Gastrocnemius medialis (tissue), 4 donors: ENCODE data around the gene KCTD16.

Experiments used
- POLR2A ChIP-seq, 2 donors: fragments of 450-650 bp; IDR thresholded peaks; one replicate each; pipeline ENCODE4 v1.6.1; 2017; ENCODE audit warnings: antibody characterized with exemption in 2 of 2, mild to moderate bottlenecking in 2 of 2, moderate library complexity in 2 of 2
- TF ChIP-seq, protein P1 (sequence below), 5 experiments: fragments of 450-650 bp in 3 of 5; fragments of 200-600 bp in 2 of 5; sonication (generic) in 2 of 5; IDR thresholded peaks in 4 of 5; conservative IDR thresholded peaks in 1 of 5; 1 replicate in 4 of 5; 2 replicates in 1 of 5; pipeline ENCODE4 v1.5.1; 2016 to 2019; ENCODE audit warnings: antibody characterized with exemption in 5 of 5, mild to moderate bottlenecking in 3 of 5, moderate library complexity in 3 of 5

DNA sequence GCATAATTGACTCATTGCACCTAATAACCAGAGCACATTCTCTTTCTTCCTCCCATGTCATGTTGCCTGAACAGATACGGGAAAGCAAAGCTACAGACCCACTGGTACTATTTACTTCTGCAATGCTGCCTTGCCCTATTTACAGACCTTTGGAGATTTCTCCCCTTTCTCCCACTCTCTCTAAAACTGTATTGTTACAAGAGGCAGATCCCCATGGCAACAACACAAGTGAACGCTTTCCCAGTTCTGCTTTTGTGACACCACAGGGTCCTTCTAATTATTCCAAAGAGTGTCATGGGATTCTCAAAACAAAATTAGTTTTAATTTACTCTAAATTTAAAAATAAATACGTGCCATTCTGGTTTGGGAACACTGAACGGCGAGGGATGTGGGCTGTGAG is 104.7 kb downstream of the KCTD16 start:
- no peak for TF ChIP-seq POLR2A (IDR thresholded peaks at IDR 0.05)
- TF ChIP-seq, protein P1, sequence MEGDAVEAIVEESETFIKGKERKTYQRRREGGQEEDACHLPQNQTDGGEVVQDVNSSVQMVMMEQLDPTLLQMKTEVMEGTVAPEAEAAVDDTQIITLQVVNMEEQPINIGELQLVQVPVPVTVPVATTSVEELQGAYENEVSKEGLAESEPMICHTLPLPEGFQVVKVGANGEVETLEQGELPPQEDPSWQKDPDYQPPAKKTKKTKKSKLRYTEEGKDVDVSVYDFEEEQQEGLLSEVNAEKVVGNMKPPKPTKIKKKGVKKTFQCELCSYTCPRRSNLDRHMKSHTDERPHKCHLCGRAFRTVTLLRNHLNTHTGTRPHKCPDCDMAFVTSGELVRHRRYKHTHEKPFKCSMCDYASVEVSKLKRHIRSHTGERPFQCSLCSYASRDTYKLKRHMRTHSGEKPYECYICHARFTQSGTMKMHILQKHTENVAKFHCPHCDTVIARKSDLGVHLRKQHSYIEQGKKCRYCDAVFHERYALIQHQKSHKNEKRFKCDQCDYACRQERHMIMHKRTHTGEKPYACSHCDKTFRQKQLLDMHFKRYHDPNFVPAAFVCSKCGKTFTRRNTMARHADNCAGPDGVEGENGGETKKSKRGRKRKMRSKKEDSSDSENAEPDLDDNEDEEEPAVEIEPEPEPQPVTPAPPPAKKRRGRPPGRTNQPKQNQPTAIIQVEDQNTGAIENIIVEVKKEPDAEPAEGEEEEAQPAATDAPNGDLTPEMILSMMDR (IDR thresholded peaks at IDR 0.05 in 4 of 5, conservative IDR thresholded peaks at IDR 0.05 in 1 of 5), result no peak
